Type B pancreatic cell (in vitro differentiated cells): Measurements from ENCODE around the gene TTLL5. TPM values are rescaled to one million over a fixed set of nuclear protein-coding genes. Genes with fewer than 3 reads are reported as not detected.
A peak's percentile ranks its signal among the peaks of the same experiment; 100 is the strongest.

Experiments
- DNase-seq: peaks from one replicate; pipeline ENCODE4 v3.0.0; 2021; ENCODE audit warnings: mixed read lengths; ENCODE audit not compliant: unreplicated experiment; ENCODE audit errors: extremely low spot score
- H3K27ac Mint-ChIP-seq: 2 replicates; pipeline ENCODE4 v1.8.0; 2021; ENCODE audit warnings: mild to moderate bottlenecking, mixed read lengths
- H3K27me3 Mint-ChIP-seq: 2 replicates; pipeline ENCODE4 v1.8.0; 2021; ENCODE audit warnings: mixed read lengths
- H3K36me3 Mint-ChIP-seq: 2 replicates; pipeline ENCODE4 v1.8.0; 2021; ENCODE audit warnings: mixed read lengths
- H3K4me1 Mint-ChIP-seq: one replicate; pipeline ENCODE4 v1.8.0; 2021; ENCODE audit warnings: mixed read lengths; ENCODE audit not compliant: unreplicated experiment
- H3K4me3 Mint-ChIP-seq: 2 replicates; pipeline ENCODE4 v1.8.0; 2021; ENCODE audit warnings: mild to moderate bottlenecking, mixed read lengths
- H3K9me3 Mint-ChIP-seq: 2 replicates; pipeline ENCODE4 v1.8.0; 2021; ENCODE audit warnings: mixed read lengths
- CTCF ChIP-seq: fragments of 200-600 bp; sonication (generic); conservative IDR thresholded peaks from 2 replicates; pipeline ENCODE4 v1.5.0; 2021; ENCODE audit warnings: antibody characterized with exemption, mild to moderate bottlenecking
- total RNA-seq: library from RNA; stranded (reverse); gene quantifications from 2 replicates; pipeline ENCODE4 v1.2.1, GENCODE V29; 2021; ENCODE audit warnings: low replicate concordance

The TTLL5 gene
- total RNA-seq, 1 donor from 2014 or later: 44.7 TPM

DNA sequence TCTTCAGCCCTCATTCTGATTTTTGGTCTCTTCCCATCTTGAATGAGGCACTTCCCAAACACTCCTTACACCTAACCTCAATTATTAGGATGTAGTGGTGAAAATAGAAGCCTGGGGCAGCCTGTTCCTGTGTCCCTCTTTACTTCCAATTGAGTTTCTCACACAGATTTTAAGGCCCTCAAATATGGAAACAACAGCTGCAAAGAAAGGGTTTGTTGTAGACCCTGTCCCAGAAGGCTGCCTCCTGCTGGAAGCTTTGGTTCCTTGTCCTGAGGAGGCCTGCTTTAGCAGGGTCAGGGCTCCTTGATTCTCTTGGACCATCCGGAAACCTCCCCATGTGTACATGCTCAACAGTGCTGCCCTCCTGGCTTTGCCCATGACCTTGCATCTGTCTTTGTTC, 219.5 kb downstream of the TTLL5 start:
- peak overlapping the region; percentile 31 for H3K27ac Mint-ChIP-seq
- peaks cover 14% of the 10 kb centered on the region for H3K4me1 Mint-ChIP-seq
- DNase-seq: no peak
- peaks cover 14% of the 10 kb centered on the region for H3K36me3 Mint-ChIP-seq
- H3K9me3 Mint-ChIP-seq: no peaks in the 10 kb centered on the region
- H3K27me3 Mint-ChIP-seq: no peaks in the 10 kb centered on the region
- TF ChIP-seq CTCF: no peak
- H3K4me3 Mint-ChIP-seq: no peak overlapping the region

DNA sequence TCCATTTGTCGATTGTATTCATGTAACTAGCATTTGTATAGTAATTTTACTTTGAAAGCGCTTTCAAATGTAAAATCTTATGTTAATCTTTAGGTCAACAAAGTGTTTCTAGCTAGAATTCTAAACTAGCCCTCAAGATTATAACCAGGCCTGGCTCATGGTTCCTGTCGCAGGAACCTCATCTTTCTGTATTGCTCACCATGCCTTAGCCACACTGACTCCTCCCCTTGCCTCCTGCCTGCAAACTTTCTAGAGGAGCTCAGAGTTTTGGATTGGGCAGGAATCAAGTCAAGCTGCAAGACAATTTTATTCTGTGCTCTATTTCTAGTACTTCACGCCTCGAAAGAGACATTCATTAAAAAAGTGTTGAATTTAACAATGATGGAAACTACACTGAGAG, 220.9 kb downstream of the TTLL5 start:
- Mint-ChIP-seq H3K36me3 (peaks cover 18% of the 10 kb centered on the region), H3K27ac (no peak overlapping the region), H3K4me3 (no peak overlapping the region), H3K9me3 (no peaks in the 10 kb centered on the region), H3K4me1 (peaks cover 22% of the 10 kb centered on the region), H3K27me3 (no peaks in the 10 kb centered on the region)
- no peak for DNase-seq
- no peak for TF ChIP-seq CTCF

DNA sequence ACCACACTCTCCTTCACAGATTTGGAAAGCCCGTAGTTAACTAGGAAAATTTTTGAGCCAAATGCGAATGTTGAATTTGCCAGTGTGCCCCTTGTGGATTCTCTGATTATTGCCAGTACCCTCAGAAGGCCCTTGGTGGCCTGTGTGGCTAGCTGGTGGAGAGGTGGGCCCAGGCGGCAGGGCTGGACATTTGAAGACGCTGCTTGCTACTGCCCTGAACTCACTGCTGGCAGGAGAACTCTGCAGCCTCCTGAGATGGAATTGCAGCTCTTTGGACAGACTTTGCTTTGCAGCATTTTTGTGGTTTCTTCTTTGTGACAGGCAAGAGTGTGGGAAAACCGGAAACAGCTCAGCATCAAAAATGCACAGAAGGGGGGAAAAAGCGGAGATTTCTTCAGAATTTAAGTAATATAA, 223.2 kb downstream of the TTLL5 start:
- Mint-ChIP-seq H3K4me3 (no peak overlapping the region), H3K9me3 (no peaks in the 10 kb centered on the region), H3K36me3 (peaks cover 23% of the 10 kb centered on the region), H3K4me1 (peaks cover 20% of the 10 kb centered on the region), H3K27me3 (no peaks in the 10 kb centered on the region), H3K27ac (no peak overlapping the region)
- peak; percentile 62 for TF ChIP-seq CTCF
- no peak for DNase-seq

DNA sequence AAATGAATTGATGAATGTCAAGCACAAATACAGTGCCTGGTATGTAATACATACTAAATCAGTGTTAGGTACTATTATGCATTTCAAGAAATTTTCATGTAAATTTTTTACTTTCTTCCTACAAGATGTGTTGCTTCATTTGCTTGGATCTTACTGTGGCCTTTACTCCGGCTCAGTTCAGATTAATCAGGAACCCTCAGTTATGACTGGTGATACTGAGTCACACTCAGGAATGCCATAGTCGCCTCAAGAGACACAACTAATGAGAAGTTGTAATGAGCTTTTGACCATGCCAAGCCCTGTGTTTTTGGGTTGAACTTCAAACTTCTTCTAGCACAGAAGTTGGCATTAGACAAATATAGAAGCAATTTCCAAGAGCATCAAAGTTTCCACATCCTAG, 224.8 kb downstream of the TTLL5 start:
- Mint-ChIP-seq H3K27me3 (no peaks in the 10 kb centered on the region), H3K4me1 (peaks cover 20% of the 10 kb centered on the region), H3K36me3 (peaks cover 23% of the 10 kb centered on the region), H3K27ac (no peak overlapping the region), H3K9me3 (no peaks in the 10 kb centered on the region), H3K4me3 (no peak overlapping the region)
- TF ChIP-seq CTCF: no peak
- no peak for DNase-seq

DNA sequence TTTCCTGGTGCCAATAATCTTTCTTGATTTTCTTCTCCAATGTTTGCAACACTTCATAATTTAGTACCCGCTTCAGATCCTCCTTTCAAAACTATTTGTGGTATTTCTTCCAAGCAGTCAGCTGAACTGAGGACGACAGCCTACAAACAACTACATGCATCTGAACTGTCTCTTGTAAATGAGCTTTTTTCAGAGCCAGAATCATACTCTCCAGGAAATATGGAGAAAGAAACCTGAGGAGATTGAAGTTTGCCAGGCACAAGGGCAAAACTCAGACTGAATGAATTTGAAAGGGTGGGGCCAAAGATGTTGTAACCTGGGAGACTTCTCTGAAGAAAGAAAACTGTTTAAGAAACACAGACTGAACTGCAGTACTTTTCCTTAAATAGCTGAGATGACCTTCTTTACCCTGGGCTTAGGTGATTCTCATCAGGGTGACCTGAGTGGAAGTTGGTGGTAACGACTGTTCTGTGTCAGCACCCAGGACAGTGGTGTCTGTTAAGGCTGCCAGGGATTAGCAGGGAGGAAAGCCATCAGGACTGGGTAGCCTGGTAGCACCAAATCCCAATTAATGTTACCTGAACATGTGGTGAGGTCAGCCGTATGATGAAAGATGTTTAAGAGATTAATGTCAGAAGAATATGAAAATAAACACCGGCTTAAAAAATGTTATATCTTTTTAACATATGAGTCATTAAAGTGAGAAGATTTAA, 225.7 kb downstream of the TTLL5 start:
- Mint-ChIP-seq H3K4me3 (peak overlapping the region; percentile 6), H3K27ac (peak overlapping the region; percentile 46), H3K36me3 (peaks cover 27% of the 10 kb centered on the region), H3K27me3 (no peaks in the 10 kb centered on the region), H3K4me1 (peaks cover 20% of the 10 kb centered on the region), H3K9me3 (no peaks in the 10 kb centered on the region)
- no peak for DNase-seq
- TF ChIP-seq CTCF: no peak
